OCI-LY7 (cell line): ENCODE results near the gene RHBDD1.

Source experiments
- EZH2phosphoT487 ChIP-seq: fragments of 200-600 bp; sonication (generic); IDR thresholded peaks from 2 replicates; pipeline ENCODE4 v1.6.1; 2018; ENCODE audit warnings: low read depth, borderline replicate concordance, mild to moderate bottlenecking, mixed run types, antibody characterized with exemption, low read length, moderate library complexity, mixed read lengths
- TF ChIP-seq, protein P1 (sequence below): fragments of 200-600 bp; sonication (generic); conservative IDR thresholded peaks from 2 replicates; pipeline ENCODE4 v1.5.1; 2014; ENCODE audit warnings: mild to moderate bottlenecking, antibody characterized with exemption, low read length, moderate library complexity, mixed read lengths

DNA sequence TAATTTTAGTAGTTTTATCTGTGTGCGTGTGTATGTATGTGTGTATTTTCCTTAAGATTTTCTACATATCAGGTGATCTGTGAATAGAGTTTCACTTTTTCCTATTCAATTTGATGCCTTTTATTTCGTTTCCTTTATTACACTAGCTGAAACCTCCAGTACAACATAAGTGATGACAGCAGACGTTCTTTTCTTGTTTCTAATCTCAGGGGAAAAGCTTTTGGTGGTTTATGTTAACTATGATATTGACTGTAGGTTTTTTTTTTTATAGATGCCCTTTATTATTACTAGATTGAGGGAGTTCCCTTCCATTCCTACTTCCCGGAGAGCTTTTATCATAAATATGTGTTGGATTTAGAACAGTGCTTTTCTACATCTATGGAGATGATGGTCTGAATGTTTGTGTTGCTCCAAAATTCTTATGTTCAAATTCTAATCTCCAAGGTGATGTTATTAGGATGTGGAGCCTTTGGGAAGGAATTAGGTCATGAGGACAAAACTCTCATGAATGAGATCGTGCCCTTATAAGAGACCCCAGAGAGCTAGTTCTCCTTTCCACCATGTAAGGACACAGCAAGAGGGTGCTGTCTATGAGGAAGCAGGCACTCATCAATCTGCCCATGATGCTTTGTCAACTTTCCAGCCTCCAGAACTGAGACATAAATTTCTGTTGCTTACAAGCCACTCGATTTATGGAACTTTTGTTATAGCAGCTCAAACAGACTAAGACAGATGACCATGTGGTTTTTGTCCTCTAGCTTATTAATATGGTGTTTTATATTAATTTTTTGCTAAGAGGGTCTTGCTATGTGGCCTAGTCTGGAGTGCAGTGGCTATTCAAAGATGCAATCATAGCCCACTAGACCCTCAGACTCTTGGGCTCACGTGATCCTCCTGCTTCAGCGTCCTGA is 5.9 kb upstream of the RHBDD1 start:
- TF ChIP-seq, protein P1, sequence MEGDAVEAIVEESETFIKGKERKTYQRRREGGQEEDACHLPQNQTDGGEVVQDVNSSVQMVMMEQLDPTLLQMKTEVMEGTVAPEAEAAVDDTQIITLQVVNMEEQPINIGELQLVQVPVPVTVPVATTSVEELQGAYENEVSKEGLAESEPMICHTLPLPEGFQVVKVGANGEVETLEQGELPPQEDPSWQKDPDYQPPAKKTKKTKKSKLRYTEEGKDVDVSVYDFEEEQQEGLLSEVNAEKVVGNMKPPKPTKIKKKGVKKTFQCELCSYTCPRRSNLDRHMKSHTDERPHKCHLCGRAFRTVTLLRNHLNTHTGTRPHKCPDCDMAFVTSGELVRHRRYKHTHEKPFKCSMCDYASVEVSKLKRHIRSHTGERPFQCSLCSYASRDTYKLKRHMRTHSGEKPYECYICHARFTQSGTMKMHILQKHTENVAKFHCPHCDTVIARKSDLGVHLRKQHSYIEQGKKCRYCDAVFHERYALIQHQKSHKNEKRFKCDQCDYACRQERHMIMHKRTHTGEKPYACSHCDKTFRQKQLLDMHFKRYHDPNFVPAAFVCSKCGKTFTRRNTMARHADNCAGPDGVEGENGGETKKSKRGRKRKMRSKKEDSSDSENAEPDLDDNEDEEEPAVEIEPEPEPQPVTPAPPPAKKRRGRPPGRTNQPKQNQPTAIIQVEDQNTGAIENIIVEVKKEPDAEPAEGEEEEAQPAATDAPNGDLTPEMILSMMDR, result no peak
- TF ChIP-seq EZH2phosphoT487, result no peak
